ENCODE data around the gene PIGW.

PIGW gene

DNA sequence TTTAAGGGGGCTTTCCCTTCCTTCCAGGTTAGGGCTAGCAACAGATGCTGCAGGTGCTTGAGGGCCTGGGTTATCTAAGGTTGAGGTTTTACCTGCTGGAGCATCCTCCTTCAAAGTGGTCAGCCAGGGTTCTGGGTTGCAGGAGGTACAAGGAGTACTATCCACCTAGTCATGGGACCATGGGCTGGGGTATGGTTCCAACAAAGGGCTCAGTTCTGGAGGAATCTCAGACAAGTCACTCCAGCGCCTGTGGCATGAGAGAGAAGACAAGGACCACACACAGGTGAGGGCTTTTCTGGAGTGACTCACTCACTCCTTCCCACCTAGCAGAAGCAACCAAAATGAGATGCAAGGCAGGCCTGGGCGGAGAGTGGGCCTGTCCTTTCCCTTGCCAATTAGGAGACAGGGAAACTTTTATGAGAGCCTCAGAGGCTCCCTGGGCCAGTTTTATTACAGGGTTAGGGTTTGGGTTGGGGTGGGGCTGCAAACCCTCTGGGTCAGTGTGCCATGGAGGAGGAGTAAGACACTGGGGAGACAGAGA, 2.3 kb upstream of the PIGW start:
- Histone ChIP-seq H3K9ac (ENCODE audit: low read length) (no peak overlapping the region), H3K36me3 (ENCODE audit: control insufficient read depth, insufficient read depth, low read length, severe bottlenecking) (peaks cover 39% of the 10 kb centered on the region), H3K27me3 (replicated peaks; ENCODE audit: control insufficient read depth, insufficient read depth, low read length) (no peaks in the 10 kb centered on the region), H3K9me3 (ENCODE audit: control insufficient read depth, low read length) (no peaks in the 10 kb centered on the region), H3K4me1 (ENCODE audit: control insufficient read depth, insufficient read depth, low read length) (peaks cover 14% of the 10 kb centered on the region), H3K4me3 (ENCODE audit: low read length) (no peak overlapping the region)
- DNase-seq (ENCODE audit: low read depth) = no peak

GRCh38 chr17:36533935-36534839, 600 bp upstream of the PIGW start:
- H3K4me1 ChIP-seq (ENCODE audit: control insufficient read depth, insufficient read depth, low read length) = peaks cover 14% of the 10 kb centered on the region
- H3K27me3 ChIP-seq (replicated peaks; ENCODE audit: control insufficient read depth, insufficient read depth, low read length) = no peaks in the 10 kb centered on the region
- peak overlapping the region; percentile 96 for H3K9ac ChIP-seq (ENCODE audit: low read length)
- H3K9me3 ChIP-seq (ENCODE audit: control insufficient read depth, low read length) = no peaks in the 10 kb centered on the region
- peaks cover 36% of the 10 kb centered on the region for H3K36me3 ChIP-seq (ENCODE audit: control insufficient read depth, insufficient read depth, low read length, severe bottlenecking)
- DNase-seq (ENCODE audit: low read depth) = peak; percentile 71
- peak overlapping the region; percentile 94 for H3K4me3 ChIP-seq (ENCODE audit: low read length)

DNA sequence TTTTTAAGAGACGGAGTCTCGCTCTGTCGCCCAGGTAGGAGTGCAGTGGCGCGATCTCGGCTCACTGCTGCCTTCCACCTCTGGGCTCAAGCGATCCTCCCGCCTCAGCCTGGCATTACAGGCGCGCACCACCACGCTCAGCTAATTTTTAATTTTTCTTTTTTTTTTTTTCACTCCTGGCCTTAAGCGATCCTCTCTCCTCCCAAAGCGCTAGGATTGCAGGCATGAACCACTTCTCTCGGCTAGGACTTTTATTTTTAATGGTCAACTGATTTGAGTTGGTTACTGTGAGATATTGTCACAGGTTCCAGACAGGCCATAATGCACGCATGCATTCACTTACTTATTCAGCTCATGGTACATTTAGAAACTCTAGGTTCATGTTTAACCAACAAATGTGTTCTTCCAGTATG, 888 bp downstream of the PIGW start:
- no peak for DNase-seq (ENCODE audit: low read depth)
- Histone ChIP-seq H3K36me3 (ENCODE audit: control insufficient read depth, insufficient read depth, low read length, severe bottlenecking) (peaks cover 39% of the 10 kb centered on the region), H3K9ac (ENCODE audit: low read length) (peak overlapping the region; percentile 96), H3K4me1 (ENCODE audit: control insufficient read depth, insufficient read depth, low read length) (peaks cover 14% of the 10 kb centered on the region), H3K27me3 (replicated peaks; ENCODE audit: control insufficient read depth, insufficient read depth, low read length) (no peaks in the 10 kb centered on the region), H3K9me3 (ENCODE audit: control insufficient read depth, low read length) (no peaks in the 10 kb centered on the region), H3K4me3 (ENCODE audit: low read length) (peak overlapping the region; percentile 94)

- DNase-seq (ENCODE audit: low read depth) = no peak
- Histone ChIP-seq H3K36me3 (ENCODE audit: control insufficient read depth, insufficient read depth, low read length, severe bottlenecking) (peaks cover 22% of the 10 kb centered on the region), H3K4me3 (ENCODE audit: low read length) (no peak overlapping the region), H3K9ac (ENCODE audit: low read length) (no peak overlapping the region), H3K4me1 (ENCODE audit: control insufficient read depth, insufficient read depth, low read length) (peaks cover 12% of the 10 kb centered on the region), H3K9me3 (ENCODE audit: control insufficient read depth, low read length) (no peaks in the 10 kb centered on the region), H3K27me3 (replicated peaks; ENCODE audit: control insufficient read depth, insufficient read depth, low read length) (no peaks in the 10 kb centered on the region)
These were observed 5.9 kb downstream of the PIGW start for GRCh38 chr17:36540696-36541095.

GRCh38 chr17:36542755-36543154, 8.0 kb downstream of the PIGW start:
- Histone ChIP-seq H3K4me3 (ENCODE audit: low read length) (no peak overlapping the region), H3K9me3 (ENCODE audit: control insufficient read depth, low read length) (no peaks in the 10 kb centered on the region), H3K4me1 (ENCODE audit: control insufficient read depth, insufficient read depth, low read length) (peaks cover 16% of the 10 kb centered on the region), H3K9ac (ENCODE audit: low read length) (no peak overlapping the region), H3K36me3 (ENCODE audit: control insufficient read depth, insufficient read depth, low read length, severe bottlenecking) (peaks cover 21% of the 10 kb centered on the region), H3K27me3 (replicated peaks; ENCODE audit: control insufficient read depth, insufficient read depth, low read length) (no peaks in the 10 kb centered on the region)
- no peak for DNase-seq (ENCODE audit: low read depth)

GRCh38 chr17:36544044-36544306, 9.2 kb downstream of the PIGW start:
- H3K4me1 ChIP-seq (ENCODE audit: control insufficient read depth, insufficient read depth, low read length) = peaks cover 26% of the 10 kb centered on the region
- no peaks in the 10 kb centered on the region for H3K27me3 ChIP-seq (replicated peaks; ENCODE audit: control insufficient read depth, insufficient read depth, low read length)
- peaks cover 13% of the 10 kb centered on the region for H3K36me3 ChIP-seq (ENCODE audit: control insufficient read depth, insufficient read depth, low read length, severe bottlenecking)
- H3K9ac ChIP-seq (ENCODE audit: low read length) = peak overlapping the region; percentile 100
- no peaks in the 10 kb centered on the region for H3K9me3 ChIP-seq (ENCODE audit: control insufficient read depth, low read length)
- DNase-seq (ENCODE audit: low read depth) = peak; percentile 72
- H3K4me3 ChIP-seq (ENCODE audit: low read length) = peak overlapping the region; percentile 100

DNA sequence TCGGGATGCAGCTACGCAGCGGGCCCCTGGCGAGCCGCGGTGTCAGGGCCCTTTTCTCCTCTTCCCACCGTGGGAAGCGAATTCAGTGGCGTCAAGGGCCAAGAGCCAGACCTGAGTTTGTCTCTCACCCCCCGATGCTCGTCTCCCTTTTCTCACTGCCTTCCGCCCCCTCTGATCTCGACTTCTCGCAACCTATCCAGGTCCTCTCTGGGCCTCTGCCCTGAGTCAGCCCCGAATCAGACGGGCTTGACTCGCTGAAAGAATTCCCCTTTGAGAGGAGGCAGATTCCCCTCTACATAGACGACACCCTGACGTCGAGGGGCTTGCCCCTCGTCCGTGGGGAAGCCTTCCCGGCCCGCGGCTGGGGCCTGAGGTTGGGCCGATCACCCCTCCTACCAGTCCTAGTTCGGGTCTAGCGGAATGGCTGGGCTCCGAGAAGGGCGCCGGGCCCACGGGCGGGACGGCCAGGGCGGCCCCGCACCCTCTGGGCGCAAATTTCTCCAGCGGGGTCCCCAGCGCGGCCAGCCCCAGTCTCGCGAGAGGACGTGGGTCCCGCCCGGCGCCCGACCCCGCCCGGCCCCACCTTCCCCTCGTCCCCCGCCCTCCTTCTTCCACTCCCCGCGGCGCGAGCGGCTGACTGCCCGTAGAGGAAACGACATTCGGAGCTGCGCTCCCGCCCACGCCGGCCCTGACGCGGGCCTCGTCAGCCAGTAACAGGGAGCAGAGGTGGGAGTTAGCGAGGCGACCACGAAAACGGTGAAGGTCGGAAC, 9.7 kb downstream of the PIGW start, which contains the start of gene GGNBP2:
GGNBP2 (plus strand) TSS at position 613 of the 770 bp plus-strand sequence. CDS start 806 bp downstream, outside the sequence.
- peaks cover 13% of the 10 kb centered on the region for H3K36me3 ChIP-seq (ENCODE audit: control insufficient read depth, insufficient read depth, low read length, severe bottlenecking)
- H3K4me1 ChIP-seq (ENCODE audit: control insufficient read depth, insufficient read depth, low read length) = peaks cover 30% of the 10 kb centered on the region
- peak within 1 kb of the TSS; percentile 100 for H3K9ac ChIP-seq (ENCODE audit: low read length)
- H3K4me3 ChIP-seq (ENCODE audit: low read length) = peak within 1 kb of the TSS; percentile 100
- no peaks in the 10 kb centered on the region for H3K9me3 ChIP-seq (ENCODE audit: control insufficient read depth, low read length)
- peak; percentile 99 for DNase-seq (ENCODE audit: low read depth)
- H3K27me3 ChIP-seq (replicated peaks; ENCODE audit: control insufficient read depth, insufficient read depth, low read length) = no peaks in the 10 kb centered on the region

DNA sequence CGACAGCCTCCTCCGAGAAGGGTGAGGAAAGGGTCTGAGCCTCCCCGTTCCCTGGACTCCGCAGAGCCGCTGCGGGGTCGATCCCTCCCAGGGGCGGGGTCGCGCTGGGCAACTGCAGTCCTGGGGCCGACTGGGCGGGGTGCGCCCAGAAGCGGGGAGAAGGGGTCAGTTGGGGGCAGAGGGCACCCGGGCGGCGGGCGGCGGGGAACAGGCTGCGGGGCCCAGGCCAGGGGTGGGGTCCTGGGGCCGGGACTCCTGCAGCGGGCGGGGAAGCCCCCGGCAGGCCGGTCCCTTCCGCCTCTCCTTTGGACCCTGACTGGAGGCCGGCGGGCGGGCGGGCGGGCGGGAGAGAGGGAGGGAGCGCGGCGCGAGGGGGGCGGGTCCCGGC, 10.3 kb downstream of the PIGW start:
- peaks cover 31% of the 10 kb centered on the region for H3K4me1 ChIP-seq (ENCODE audit: control insufficient read depth, insufficient read depth, low read length)
- H3K27me3 ChIP-seq (replicated peaks; ENCODE audit: control insufficient read depth, insufficient read depth, low read length) = no peaks in the 10 kb centered on the region
- H3K36me3 ChIP-seq (ENCODE audit: control insufficient read depth, insufficient read depth, low read length, severe bottlenecking) = peaks cover 10% of the 10 kb centered on the region
- no peak for DNase-seq (ENCODE audit: low read depth)
- no peaks in the 10 kb centered on the region for H3K9me3 ChIP-seq (ENCODE audit: control insufficient read depth, low read length)
- peak overlapping the region; percentile 100 for H3K4me3 ChIP-seq (ENCODE audit: low read length)
- H3K9ac ChIP-seq (ENCODE audit: low read length) = peak overlapping the region; percentile 100

- no peaks in the 10 kb centered on the region for H3K9me3 ChIP-seq (ENCODE audit: control insufficient read depth, low read length)
- peak overlapping the region; percentile 98 for H3K4me3 ChIP-seq (ENCODE audit: low read length)
- no peaks in the 10 kb centered on the region for H3K27me3 ChIP-seq (replicated peaks; ENCODE audit: control insufficient read depth, insufficient read depth, low read length)
- H3K36me3 ChIP-seq (ENCODE audit: control insufficient read depth, insufficient read depth, low read length, severe bottlenecking) = peaks cover 10% of the 10 kb centered on the region
- DNase-seq (ENCODE audit: low read depth) = peak; percentile 99
- peak overlapping the region; percentile 99 for H3K9ac ChIP-seq (ENCODE audit: low read length)
- peaks cover 38% of the 10 kb centered on the region for H3K4me1 ChIP-seq (ENCODE audit: control insufficient read depth, insufficient read depth, low read length)
These were observed 11.0 kb downstream of the PIGW start for GRCh38 chr17:36545465-36546417.

- Histone ChIP-seq H3K27me3 (replicated peaks; ENCODE audit: control insufficient read depth, insufficient read depth, low read length) (no peaks in the 10 kb centered on the region), H3K9me3 (ENCODE audit: control insufficient read depth, low read length) (no peaks in the 10 kb centered on the region), H3K4me1 (ENCODE audit: control insufficient read depth, insufficient read depth, low read length) (peaks cover 41% of the 10 kb centered on the region), H3K9ac (ENCODE audit: low read length) (peak overlapping the region; percentile 99), H3K4me3 (ENCODE audit: low read length) (peak overlapping the region; percentile 98), H3K36me3 (ENCODE audit: control insufficient read depth, insufficient read depth, low read length, severe bottlenecking) (peaks cover 10% of the 10 kb centered on the region)
- peak; percentile 24 for DNase-seq (ENCODE audit: low read depth)
These were observed 11.8 kb downstream of the PIGW start for GRCh38 chr17:36546418-36547093.

Measured in adipocyte (in vitro differentiated cells).